Erythroblast (primary cell): ENCODE results near the gene GALNT18.

ENCODE experiments used
- DNase-seq, 2 experiments: peaks; one replicate each; lab custom pipeline; 2025; lab: John Stamatoyannopoulos, UW
- GATA1 ChIP-seq: IDR thresholded peaks from 2 replicates; pipeline ENCODE4 v1.6.1; 2011; ENCODE audit warnings: low read depth, mild to moderate bottlenecking, control low read depth, low read length, moderate library complexity
- POLR2A ChIP-seq: IDR thresholded peaks from 2 replicates; pipeline ENCODE4 v1.6.1; 2011; ENCODE audit warnings: mild to moderate bottlenecking, low read length

Gene GALNT18

DNA sequence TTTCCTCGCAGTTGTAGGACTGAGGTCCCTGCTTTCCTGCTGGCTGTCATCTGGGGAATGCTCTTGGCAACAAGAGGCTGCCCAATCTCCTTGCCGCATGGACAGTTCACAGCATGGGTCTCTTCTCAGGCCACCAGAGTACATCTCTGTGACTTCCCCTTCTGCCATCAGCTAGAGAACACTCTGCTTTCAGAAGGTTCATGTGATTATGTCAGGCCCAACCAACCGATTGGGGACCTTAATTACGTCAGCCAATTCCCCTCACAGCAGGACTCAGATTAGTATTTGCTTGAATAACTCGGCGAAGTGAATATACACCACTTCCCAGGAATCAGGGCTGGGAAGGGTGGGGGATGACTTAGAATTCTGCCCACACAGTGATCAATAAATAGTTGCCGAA, 206.8 kb downstream of the GALNT18 start:
- TF ChIP-seq POLR2A = no peak
- no peak for TF ChIP-seq GATA1
- no peak for DNase-seq

DNA sequence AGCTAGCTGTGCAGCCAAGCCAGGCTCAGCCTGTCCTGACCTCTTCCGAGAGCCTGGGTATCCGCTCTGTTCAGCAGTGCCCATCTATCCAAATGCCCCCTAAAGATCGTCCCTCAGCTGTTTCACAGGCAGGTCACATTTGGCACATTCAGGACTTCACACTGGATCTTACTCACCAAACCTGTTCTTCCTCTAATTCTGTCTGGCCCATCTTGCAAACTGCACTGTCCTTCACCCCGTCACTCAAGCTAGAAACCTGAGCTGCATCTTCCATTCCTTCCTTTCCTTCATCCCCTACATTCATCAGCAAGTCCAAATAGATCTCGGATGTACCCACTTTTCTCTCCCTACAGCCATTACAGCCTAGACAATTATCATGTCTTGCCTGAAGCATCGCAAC, 208.0 kb downstream of the GALNT18 start:
- DNase-seq = no peak
- TF ChIP-seq GATA1 (no peak), POLR2A (no peak)

DNA sequence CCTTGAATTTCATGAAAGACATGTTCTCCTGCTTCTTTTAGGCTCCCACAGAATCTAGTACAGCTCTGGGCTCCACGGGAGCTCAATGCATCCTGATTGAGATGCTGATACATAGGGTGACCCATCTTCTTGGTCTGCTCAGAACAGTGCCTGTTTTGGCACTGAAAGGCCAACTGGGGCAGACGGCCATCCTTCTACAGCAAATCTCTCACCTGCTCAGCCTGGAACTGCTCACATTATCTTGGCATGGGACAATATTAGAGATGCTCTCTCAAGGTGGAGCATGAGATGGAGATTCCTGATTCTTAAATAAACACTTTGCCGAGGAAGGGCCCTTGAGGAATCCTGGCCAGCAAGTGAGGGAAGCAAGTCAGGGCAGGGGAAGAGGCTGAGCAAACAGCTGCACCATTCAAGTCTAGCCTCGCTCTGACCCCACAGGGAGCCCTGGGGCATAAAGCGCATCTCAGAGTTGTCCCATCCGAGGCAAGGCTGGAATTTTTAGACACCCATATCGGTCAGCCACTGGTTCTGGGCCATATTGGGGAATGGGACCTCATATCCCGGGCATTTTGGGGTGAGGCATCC, 210.3 kb downstream of the GALNT18 start:
- no peak for DNase-seq
- no peak for TF ChIP-seq POLR2A
- no peak for TF ChIP-seq GATA1

DNA sequence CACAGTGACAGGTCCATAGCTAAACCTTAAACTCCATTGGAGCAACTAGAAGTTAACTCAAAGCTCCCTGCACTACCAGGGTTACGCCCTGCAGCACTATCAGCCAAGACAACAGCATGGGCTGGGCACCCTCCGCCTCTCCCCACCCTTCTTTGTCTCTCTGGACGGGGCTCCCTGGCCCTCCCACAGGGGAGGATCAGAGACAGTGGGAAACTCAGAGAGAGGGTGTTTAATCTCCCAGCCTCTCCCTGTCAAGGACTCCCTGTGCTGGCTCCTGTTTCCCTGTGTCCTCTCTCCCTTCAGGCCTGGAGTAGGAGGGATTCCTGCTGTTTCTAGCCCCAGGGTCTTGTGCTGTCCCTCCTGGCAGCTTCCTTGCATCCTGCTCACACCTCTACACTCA, 211.9 kb downstream of the GALNT18 start:
- peak; percentile 74 to 89 for DNase-seq
- TF ChIP-seq POLR2A (no peak), GATA1 (no peak)

DNA sequence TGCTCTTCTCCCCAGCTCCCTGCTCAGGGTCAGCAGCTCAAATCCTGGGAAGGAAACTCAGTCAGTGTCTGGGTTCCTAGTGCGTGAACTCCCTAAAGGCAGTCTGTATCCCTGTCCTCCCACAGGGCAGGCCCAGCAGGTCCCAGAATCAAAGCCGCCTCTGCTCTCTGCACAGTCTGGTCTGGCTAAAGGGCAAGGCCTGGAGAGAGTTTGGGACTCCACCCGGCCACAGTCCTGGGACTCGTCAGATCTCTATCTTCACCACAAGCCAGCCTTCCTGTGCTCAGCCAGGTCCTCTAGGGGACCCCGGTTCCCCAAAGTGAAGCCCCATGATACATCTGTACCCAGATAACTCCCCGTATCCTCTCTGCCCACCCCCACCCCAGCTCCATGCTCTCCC, 212.6 kb downstream of the GALNT18 start:
- DNase-seq = peak; percentile 42 to 45

DNA sequence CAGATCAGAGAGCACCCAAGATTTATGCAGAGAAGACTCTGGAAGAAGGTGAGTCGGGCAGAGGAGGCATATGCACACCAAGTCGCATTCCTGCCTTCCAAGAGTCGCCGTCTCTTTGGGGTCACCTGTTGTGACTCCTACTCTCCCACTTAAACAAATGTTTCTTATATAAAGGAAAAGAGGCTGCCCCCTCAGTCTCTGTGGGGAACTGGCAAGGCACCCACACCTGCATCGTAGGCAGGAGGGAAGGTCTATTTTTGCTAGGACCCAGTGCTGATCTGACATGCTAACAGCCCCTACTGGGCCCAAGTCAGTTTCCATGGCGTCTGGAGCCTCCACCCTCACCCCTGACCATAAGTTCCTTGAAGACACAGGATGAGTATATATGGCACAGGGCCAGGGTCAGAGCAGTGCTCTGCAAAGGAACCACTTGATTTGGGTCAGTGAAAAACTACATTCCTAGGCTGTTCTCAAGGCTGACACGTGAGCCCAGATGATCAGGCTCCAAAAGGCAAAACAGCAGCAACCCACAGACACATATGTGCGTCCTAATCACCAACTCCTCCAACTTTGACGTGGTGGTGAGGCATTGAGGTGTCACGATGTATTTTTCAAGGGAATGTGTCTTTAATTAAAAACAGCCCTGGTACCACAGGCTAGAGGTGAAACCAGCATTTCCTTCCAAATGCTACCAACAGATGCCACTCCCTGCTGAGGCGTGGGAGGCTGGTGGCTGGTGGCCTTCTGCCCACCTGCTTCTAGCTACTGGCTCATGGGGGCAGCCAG, 213.2 kb downstream of the GALNT18 start:
- DNase-seq = peak; percentile 17 to 20
- TF ChIP-seq GATA1 (no peak), POLR2A (no peak)

More for the DNA sequence above, 212.6 kb downstream of the GALNT18 start:
- no peak for TF ChIP-seq GATA1
- TF ChIP-seq POLR2A = no peak

DNA sequence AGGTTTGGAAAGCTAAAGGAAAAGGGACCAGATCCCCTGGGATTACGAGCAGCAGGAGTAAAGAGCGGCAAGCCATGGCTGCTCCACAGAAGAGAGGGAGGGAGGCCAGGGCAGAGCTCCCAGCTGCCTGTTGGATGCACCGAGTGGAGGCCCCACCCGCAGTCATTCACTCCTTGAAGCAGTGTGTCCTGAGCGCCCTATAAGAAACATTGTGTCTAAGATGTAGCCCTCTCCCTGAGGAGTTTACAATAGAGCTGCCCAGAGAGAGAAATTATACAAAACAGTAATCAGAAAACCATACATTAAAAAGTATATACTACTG, 214.1 kb downstream of the GALNT18 start:
- TF ChIP-seq POLR2A (no peak), GATA1 (no peak)
- no peak for DNase-seq

DNA sequence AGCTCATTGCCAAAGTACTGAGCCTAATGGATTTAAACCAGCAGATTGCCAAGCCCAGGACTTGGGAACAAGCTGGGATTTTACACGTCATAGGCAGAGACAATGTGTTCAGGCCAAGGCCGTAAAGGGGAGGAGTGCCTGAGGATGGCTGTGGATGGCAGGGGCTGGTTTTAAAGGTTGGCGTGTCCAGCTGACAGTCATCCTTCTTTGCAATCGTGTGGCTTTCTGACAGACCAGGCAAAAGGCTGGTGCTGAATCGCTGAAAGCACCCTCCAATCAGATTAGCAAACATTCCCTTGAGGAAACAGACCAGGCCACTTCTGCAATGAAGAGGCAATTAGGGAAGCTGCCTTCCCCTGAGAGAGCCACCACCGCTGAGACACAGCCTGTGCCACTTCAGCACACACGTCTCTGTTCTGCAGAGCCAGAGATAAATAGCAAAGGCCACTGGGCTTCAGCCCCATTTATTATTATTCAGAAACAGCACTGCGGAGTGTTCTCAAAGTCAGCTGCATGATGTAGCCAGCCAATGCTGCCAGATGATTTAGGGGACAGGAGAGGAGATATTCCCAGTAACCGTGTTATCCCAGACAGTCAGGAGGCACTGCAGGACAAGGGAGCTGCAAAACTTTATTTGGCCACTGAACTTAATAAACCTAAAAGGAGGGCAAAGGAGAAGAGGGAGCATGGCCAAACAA, 214.6 kb downstream of the GALNT18 start:
- no peak for DNase-seq
- no peak for TF ChIP-seq POLR2A
- TF ChIP-seq GATA1 = no peak

DNA sequence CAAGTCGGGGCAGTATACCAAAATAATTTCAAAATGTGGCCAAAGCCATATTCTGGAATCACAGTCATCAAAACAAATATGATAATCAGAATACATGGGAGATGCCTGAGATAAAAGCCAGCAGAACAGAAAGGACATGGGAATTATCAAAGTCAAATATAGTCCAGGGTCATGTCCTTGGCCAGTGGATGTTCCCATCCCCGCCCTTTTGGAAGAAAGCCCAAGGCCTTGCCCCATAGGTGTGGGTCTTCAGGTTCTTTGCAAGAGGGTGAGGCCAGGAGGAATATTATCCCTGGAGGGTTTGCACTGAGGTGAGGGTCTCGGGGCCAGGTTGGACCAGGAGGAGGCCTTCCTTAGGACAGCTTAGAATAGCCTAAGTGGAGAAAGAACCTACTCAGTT, 215.2 kb downstream of the GALNT18 start:
- TF ChIP-seq GATA1 (no peak), POLR2A (no peak)
- DNase-seq = no peak

DNA sequence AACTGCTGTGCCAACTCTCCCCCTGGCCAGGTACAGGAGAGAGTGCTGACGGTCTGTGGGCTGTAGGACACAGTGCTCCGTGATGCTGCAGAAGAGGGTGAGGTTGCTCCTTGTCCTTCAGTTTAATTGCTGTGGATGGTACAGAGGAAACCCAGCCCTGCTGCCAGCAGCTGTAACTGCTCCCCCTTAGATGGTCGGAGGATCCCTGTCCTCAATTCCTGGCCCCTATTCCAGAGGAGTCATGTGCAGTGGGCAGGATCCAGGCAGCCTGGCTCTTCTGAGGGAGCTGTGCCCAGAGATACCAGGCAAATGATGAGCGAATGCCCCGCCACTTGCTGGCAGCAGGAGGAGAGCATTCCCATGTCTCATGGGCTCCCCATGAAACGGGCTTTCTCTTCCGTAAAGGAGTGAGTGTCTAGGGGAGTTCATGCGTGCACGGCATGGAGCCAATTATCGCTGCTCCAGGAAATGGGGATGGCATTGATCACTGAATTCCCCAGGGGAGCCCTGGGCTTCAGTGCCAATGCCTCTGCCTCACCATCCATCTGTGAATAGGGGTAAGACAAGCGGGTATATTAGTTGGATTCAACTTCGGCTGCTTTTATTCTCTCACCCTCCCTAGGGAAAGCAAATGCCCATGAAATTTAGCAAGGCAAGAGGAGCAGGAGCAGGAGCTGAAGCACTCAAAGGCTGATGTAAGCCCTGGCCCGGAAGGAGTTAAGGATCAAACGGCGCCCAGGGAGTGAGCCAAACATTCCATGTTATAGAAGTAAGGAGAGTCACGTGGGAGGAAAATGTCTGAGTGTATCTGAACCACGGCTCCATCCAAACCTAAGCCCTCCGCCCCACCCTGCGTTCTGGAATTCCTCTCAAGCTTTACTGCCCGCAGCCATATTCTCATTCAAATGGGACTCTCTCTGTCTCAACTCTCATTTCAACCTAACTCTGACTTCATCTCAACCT, 217.8 kb downstream of the GALNT18 start:
- DNase-seq = no peak
- no peak for TF ChIP-seq GATA1
- TF ChIP-seq POLR2A = no peak

DNA sequence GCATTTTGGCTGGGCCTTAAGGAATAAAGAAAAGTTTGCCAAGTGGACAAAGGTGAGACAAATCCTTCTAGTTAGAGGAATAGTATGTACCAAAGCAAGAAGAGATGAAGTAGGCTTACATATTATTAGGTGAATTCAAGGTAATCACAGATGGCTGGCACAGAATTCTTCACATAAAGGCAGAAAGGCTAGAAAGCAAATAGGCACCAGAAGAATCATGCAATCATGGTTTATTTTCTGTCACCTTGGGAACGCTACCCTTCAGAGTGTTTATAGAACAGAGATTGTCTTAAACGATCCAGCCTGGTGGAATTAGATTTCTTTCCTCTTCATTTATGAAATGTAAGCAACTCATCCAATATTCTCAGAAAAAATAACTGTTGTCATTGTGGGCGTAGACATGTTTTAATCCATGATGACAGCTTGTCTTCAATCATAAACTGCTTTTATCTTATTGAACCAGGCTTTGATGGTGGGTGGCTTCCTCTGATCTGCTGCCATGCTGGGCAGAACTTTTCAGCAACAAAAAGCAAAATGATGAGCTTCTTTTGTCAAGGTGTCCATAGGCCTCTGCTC, 219.8 kb downstream of the GALNT18 start:
- peak; percentile 86 to 92 for DNase-seq
- TF ChIP-seq POLR2A = no peak
- TF ChIP-seq GATA1 = no peak

DNA sequence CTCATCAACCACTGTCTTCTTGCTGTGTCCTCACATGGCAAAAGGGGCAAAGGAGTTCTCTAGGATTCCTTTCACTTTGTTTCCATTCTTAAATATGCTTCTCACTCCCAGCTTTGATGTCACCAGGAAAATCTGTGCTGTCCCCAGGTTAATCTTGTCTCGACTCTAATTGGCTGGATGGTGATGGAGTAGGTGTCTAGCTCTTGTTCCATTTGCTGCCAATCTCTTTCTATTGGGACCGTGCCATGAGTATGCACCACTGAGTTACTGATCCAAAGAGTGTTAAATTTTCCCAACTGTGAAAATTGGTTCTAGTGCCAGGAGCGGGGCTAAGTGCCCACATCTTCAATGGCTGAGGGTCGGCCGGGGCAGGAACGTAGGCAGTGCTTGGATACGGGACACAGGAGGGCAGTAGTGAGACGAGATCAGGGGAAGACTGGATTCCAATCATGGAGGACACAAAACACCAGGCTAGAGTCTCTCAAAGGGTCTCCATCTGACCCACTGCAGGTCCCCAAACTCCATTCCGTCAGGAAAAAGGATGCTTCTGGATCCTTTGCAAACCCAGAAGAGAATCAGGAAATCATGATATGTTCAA, 221.1 kb downstream of the GALNT18 start:
- TF ChIP-seq POLR2A (no peak), GATA1 (no peak)
- peak; percentile 69 to 79 for DNase-seq

DNA sequence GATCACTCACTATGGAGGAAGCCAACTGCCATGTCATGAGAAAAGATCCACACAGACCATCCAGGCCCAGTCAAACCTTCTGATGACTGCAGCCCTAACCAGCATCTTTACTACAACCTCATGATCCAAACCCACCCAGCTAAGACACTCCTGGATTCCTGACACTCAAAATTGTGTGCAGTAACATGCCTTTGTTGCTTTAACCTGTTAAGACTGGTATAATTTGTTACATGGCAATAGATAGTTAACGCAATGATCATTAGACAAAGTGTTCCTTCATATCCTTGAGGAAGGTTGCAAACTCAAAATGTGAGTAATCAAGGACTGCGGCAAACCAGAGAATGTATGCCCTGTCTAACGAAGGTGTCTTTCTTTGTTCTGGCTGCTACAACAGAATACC, 221.7 kb downstream of the GALNT18 start:
- no peak for TF ChIP-seq GATA1
- no peak for TF ChIP-seq POLR2A
- DNase-seq = no peak
